ENCODE measurements around the gene TBC1D3I.

DNA sequence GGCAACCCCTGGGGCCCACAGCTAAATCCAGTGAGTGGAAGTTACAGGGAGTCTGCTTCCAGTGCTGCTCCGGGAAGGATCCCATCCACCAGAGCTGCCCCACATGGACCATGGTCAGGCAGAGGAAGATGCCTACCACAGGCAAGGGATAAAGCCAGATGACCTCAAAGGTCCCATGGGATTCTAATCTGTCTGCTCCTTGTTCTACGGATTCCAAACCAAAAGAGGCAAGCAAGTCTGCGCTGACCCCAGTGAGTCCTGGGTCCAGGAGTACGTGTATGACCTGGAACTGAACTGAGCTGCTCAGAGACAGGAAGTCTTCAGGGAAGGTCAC lies 52.1 kb downstream of the TBC1D3I start:
- TF ChIP-seq, protein P1, sequence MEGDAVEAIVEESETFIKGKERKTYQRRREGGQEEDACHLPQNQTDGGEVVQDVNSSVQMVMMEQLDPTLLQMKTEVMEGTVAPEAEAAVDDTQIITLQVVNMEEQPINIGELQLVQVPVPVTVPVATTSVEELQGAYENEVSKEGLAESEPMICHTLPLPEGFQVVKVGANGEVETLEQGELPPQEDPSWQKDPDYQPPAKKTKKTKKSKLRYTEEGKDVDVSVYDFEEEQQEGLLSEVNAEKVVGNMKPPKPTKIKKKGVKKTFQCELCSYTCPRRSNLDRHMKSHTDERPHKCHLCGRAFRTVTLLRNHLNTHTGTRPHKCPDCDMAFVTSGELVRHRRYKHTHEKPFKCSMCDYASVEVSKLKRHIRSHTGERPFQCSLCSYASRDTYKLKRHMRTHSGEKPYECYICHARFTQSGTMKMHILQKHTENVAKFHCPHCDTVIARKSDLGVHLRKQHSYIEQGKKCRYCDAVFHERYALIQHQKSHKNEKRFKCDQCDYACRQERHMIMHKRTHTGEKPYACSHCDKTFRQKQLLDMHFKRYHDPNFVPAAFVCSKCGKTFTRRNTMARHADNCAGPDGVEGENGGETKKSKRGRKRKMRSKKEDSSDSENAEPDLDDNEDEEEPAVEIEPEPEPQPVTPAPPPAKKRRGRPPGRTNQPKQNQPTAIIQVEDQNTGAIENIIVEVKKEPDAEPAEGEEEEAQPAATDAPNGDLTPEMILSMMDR (IDR thresholded peaks at IDR 0.05) = no peak
- TF ChIP-seq POLR2AphosphoS5 (IDR thresholded peaks at IDR 0.05) = no peak
- TF ChIP-seq POLR2A (IDR thresholded peaks at IDR 0.05) = no peak

Data from transverse colon (tissue), 4 donors.